HCT116 (cell line): ENCODE data around the gene NENF. TPM values are rescaled to one million over a fixed set of nuclear protein-coding genes. Genes with fewer than 3 reads are reported as not detected.

Experiments
- ATAC-seq: fragments of 200-7000 bp; cut with Tn5 transposase; 2 replicates; pipeline ENCODE4 v1.9.1; 2020; ENCODE audit warnings: mild to moderate bottlenecking, moderate library complexity
- BruUV-seq: library from RNA; stranded (reverse); fragments of 400-500 nt; replicated peaks from 2 replicates; lab custom pipeline; 2021; lab: Mats Ljungman, UMichigan
- CTCF ChIA-PET: fragments of 300-600 bp; sonication (Branson Sonifier 250); formaldehyde crosslinking; loops from one replicate; lab custom pipeline; 2021; ENCODE audit warnings: antibody characterized with exemption; lab: Charles Lee
- POLR2A ChIA-PET: fragments of 300-600, 350-600 bp; sonication (Branson Sonifier 250); formaldehyde crosslinking; loops from one replicate; lab custom pipeline; 2021; ENCODE audit warnings: antibody characterized with exemption; lab: Charles Lee
- RAD21 ChIA-PET, 2 experiments: fragments of 300-600 bp; sonication (Branson Sonifier 250); formaldehyde crosslinking; loops; one replicate each; lab custom pipeline; 2023; ENCODE audit warnings: low total read pairs in 2 of 2; ENCODE audit not compliant: uncharacterized antibody in 2 of 2, unreplicated experiment in 2 of 2, low non-redundant PET in 1 of 2; lab: Charles Lee
- DNase-seq: peaks from one replicate; pipeline ENCODE4 v3.0.0-alpha.2; 2010; ENCODE audit warnings: low read depth, low spot score
- H2AFZ ChIP-seq: fragments of 200-600 bp; shearing (Covaris generic), sonication (generic); 2 replicates; pipeline ENCODE4 v1.6.1; 2017; ENCODE audit warnings: low read depth, mixed run types, mixed read lengths, antibody characterized with exemption, low read length; ENCODE audit not compliant: poor library complexity, severe bottlenecking
- H3K27ac ChIP-seq: 2 replicates; pipeline ENCODE4 v1.5.1; 2012; ENCODE audit warnings: low read depth, low read length
- H3K27me3 ChIP-seq: fragments of 200-600 bp; sonication (generic); 2 replicates; pipeline ENCODE4 v1.6.1; 2016; ENCODE audit warnings: mixed run types, low read length, mixed read lengths; ENCODE audit not compliant: insufficient read depth
- H3K36me3 ChIP-seq, 2 experiments: fragments of 200-500 bp in 1 of 2; fragments of 200-600 bp in 1 of 2; sonication (Bioruptor generic) in 1 of 2; sonication (generic) in 1 of 2; 2 replicates each; pipeline versions ENCODE4 v1.5.1 to v1.6.1; 2014 to 2016; ENCODE audit warnings: low read length in 2 of 2, inconsistent platforms in 1 of 2, mixed read lengths in 1 of 2, mixed run types in 1 of 2; ENCODE audit not compliant: insufficient read depth in 2 of 2, control insufficient read depth in 1 of 2
- H3K4me1 ChIP-seq, 2 experiments: fragments of 200-600 bp in 1 of 2; sonication (generic) in 1 of 2; 2 replicates each; pipeline versions ENCODE4 v1.5.1 to v1.6.1; 2012 to 2017; ENCODE audit warnings: low read length in 2 of 2, inconsistent platforms in 1 of 2, mild to moderate bottlenecking in 1 of 2, mixed read lengths in 1 of 2, mixed run types in 1 of 2, moderate library complexity in 1 of 2; ENCODE audit not compliant: insufficient read depth in 2 of 2, control insufficient read depth in 1 of 2
- H3K4me2 ChIP-seq: fragments of 200-600 bp; sonication (generic); 2 replicates; pipeline ENCODE4 v1.6.1; 2017; ENCODE audit warnings: mixed run types, low read length, mixed read lengths
- H3K4me3 ChIP-seq, 2 experiments: fragments of 200-600 bp in 1 of 2; sonication (generic) in 1 of 2; replicated peaks in 1 of 2; 2 replicates each; pipeline ENCODE4 v1.5.1; 2011 to 2016; ENCODE audit warnings: low read length in 2 of 2, control low read depth in 1 of 2, low read depth in 1 of 2, mild to moderate bottlenecking in 1 of 2, mixed read lengths in 1 of 2, mixed run types in 1 of 2
- H3K79me2 ChIP-seq: fragments of 200-600 bp; sonication (generic); 2 replicates; pipeline ENCODE4 v1.6.1; 2017; ENCODE audit warnings: mild to moderate bottlenecking, mixed run types, low read length, moderate library complexity, mixed read lengths; ENCODE audit not compliant: insufficient read depth
- H3K9ac ChIP-seq: fragments of 200-600 bp; sonication (generic); 2 replicates; pipeline ENCODE4 v1.6.1; 2016; ENCODE audit warnings: low read length, mixed read lengths
- H3K9me2 ChIP-seq: fragments of 200-600 bp; sonication (generic), shearing (Covaris generic); 2 replicates; pipeline ENCODE4 v1.6.1; 2017; ENCODE audit warnings: mixed run types, mild to moderate bottlenecking, moderate library complexity; ENCODE audit not compliant: insufficient read depth
- H3K9me3 ChIP-seq, 2 experiments: fragments of 200-500 bp in 1 of 2; fragments of 200-600 bp in 1 of 2; sonication (Bioruptor generic) in 1 of 2; sonication (generic) in 1 of 2; 2 replicates each; pipeline ENCODE4 v1.6.1; 2014 to 2017; ENCODE audit warnings: low read length in 2 of 2, mixed read lengths in 2 of 2, inconsistent platforms in 1 of 2, low read depth in 1 of 2, mild to moderate bottlenecking in 1 of 2, mixed run types in 1 of 2, moderate library complexity in 1 of 2; ENCODE audit not compliant: control insufficient read depth in 1 of 2, insufficient read depth in 1 of 2
- H4K20me1 ChIP-seq: fragments of 200-600 bp; sonication (generic), shearing (Covaris generic); 2 replicates; pipeline ENCODE4 v1.6.1; 2017; ENCODE audit warnings: mixed run types, mild to moderate bottlenecking, moderate library complexity; ENCODE audit not compliant: insufficient read depth
- CTCF ChIP-seq, 3 experiments: fragments of 200-600 bp in 1 of 3; sonication (generic) in 1 of 3; IDR thresholded peaks in 2 of 3; conservative IDR thresholded peaks in 1 of 3; 2 replicates each; pipeline ENCODE4 v1.5.1; 2012 to 2017; ENCODE audit warnings: low read depth in 2 of 3, low read length in 2 of 3, antibody characterized with exemption in 1 of 3, borderline replicate concordance in 1 of 3, control low read depth in 1 of 3, mild to moderate bottlenecking in 1 of 3, mixed read lengths in 1 of 3, mixed run types in 1 of 3, moderate library complexity in 1 of 3; ENCODE audit not compliant: insufficient read depth in 1 of 3
- EGR1 ChIP-seq: IDR thresholded peaks from 2 replicates; pipeline ENCODE4 v1.6.1; 2012; ENCODE audit warnings: low read depth
- EZH2 ChIP-seq: fragments of 200-600 bp; sonication (generic); IDR thresholded peaks from 2 replicates; pipeline ENCODE4 v1.6.1; 2017; ENCODE audit warnings: antibody characterized with exemption, mixed run types
- EZH2phosphoT487 ChIP-seq: fragments of 200-600 bp; IDR thresholded peaks from 2 replicates; pipeline ENCODE4 v1.6.1; 2018; ENCODE audit warnings: antibody characterized with exemption, borderline replicate concordance
- FOSL1 ChIP-seq: IDR thresholded peaks from 2 replicates; pipeline ENCODE4 v1.6.1; 2012; ENCODE audit warnings: low read depth
- JUND ChIP-seq: IDR thresholded peaks from 2 replicates; pipeline ENCODE4 v1.6.1; 2012
- MAX ChIP-seq: IDR thresholded peaks from 2 replicates; pipeline ENCODE4 v1.6.1; 2012
- POLR2AphosphoS5 ChIP-seq: IDR thresholded peaks from 2 replicates; pipeline ENCODE4 v1.6.1; 2011; ENCODE audit warnings: mild to moderate bottlenecking, low read depth, low read length, moderate library complexity
- SP1 ChIP-seq: IDR thresholded peaks from 2 replicates; pipeline ENCODE4 v1.6.1; 2012; ENCODE audit warnings: low read depth
- SRF ChIP-seq: IDR thresholded peaks from 2 replicates; pipeline ENCODE4 v1.6.1; 2012; ENCODE audit warnings: low read depth
- TCF7L2 ChIP-seq: IDR thresholded peaks from 2 replicates; pipeline ENCODE4 v1.7.0; 2011; ENCODE audit warnings: borderline replicate concordance, inconsistent platforms; ENCODE audit not compliant: insufficient read depth, insufficient read length; ENCODE audit errors: extremely low read depth
- ZBTB33 ChIP-seq: IDR thresholded peaks from 2 replicates; pipeline ENCODE4 v1.6.1; 2011; ENCODE audit warnings: mild to moderate bottlenecking, low read length, moderate library complexity; ENCODE audit not compliant: insufficient replicate concordance; ENCODE audit errors: extremely low read depth
- ZFX ChIP-seq: fragments of 450-650 bp; IDR thresholded peaks from 2 replicates; pipeline ENCODE4 v1.6.1; 2017
- ZNF274 ChIP-seq: fragments of 200-500 bp; sonication (Bioruptor generic); IDR thresholded peaks from 2 replicates; pipeline ENCODE4 v1.6.1; 2014; ENCODE audit warnings: mild to moderate bottlenecking, low read depth, low read length, inconsistent platforms
- intact Hi-C: fragments of 100-400 bp; cut with micrococcal nuclease; formaldehyde crosslinking; loops from 2 replicates; pipeline ENCODE4 v1.10.0; 2022
- total RNA-seq: library from RNA; stranded (reverse); gene quantifications from one replicate; pipeline ENCODE4 v1.2.1, GENCODE V29; 2021; ENCODE audit not compliant: unreplicated experiment

Gene NENF
- total RNA-seq, 1 experiment from 2014 or later = 78.4 TPM

GRCh38 chr1:212484701-212485570, 52.2 kb downstream of the NENF start:
- ATAC-seq (peak; percentile 44), DNase-seq (no peak)
- H3K4me2 ChIP-seq = peak overlapping the region; percentile 52

GRCh38 chr1:212485571-212485912, 52.8 kb downstream of the NENF start:
- no peak overlapping the region for H3K27ac ChIP-seq
- H3K79me2 ChIP-seq = no peaks in the 10 kb centered on the region
- no peaks in the 10 kb centered on the region for H3K36me3 ChIP-seq
- no peaks in the 10 kb centered on the region for H3K27me3 ChIP-seq
- no peaks in the 10 kb centered on the region for H3K9me3 ChIP-seq
- peak overlapping the region; percentile 52 for H3K4me2 ChIP-seq
- H3K4me3 ChIP-seq = no peak overlapping the region
- H3K9me2 ChIP-seq = no peaks in the 10 kb centered on the region
- H3K9ac ChIP-seq = no peak overlapping the region
- POLR2A ChIA-PET = interaction anchor here (1.0 kb wide), 1 partner anchor 9 kb away, joined by 4 read pairs; no protein-coding TSS in a partner anchor
- no peak for DNase-seq
- CTCF ChIA-PET = interaction anchor here (1.7 kb wide), 1 partner anchor 9 kb away, joined by 7 read pairs; no protein-coding TSS in a partner anchor
- RAD21 ChIA-PET = no interaction called here
- ATAC-seq = peak; percentile 6
- peak overlapping the region; percentile 33 for H2AFZ ChIP-seq
- H3K4me1 ChIP-seq = peaks cover 5 to 43% of the 10 kb centered on the region in 2 experiments; a peak in 3 of 4 replicates
- no TSS peak for BruUV-seq
- no peaks in the 10 kb centered on the region for H4K20me1 ChIP-seq
- intact Hi-C loops = no loop called here
- TF ChIP-seq JUND = no peak
- TF ChIP-seq EZH2 = no peak
- TF ChIP-seq SRF = no peak
- TF ChIP-seq EGR1 = no peak
- no peak for TF ChIP-seq POLR2AphosphoS5
- TF ChIP-seq FOSL1 = no peak
- no peak for TF ChIP-seq ZBTB33
- TF ChIP-seq CTCF (IDR thresholded peaks at IDR 0.05 in 2 of 3, conservative IDR thresholded peaks at IDR 0.05 in 1 of 3; ENCODE audit: borderline replicate concordance in 1 of 3, insufficient read depth in 1 of 3, low read depth in 2 of 3, low read length in 2 of 3) = no peak
- TF ChIP-seq TCF7L2 = no peak
- TF ChIP-seq EZH2phosphoT487 = no peak
- no peak for TF ChIP-seq ZNF274

More at GRCh38 chr1:212484701-212485570, 52.2 kb downstream of the NENF start:
- CTCF ChIA-PET = interaction anchor here (0.6 to 1.7 kb wide), 2 partner anchors 8 to 345 kb away, joined by 4 to 7 read pairs; no protein-coding TSS in a partner anchor
- Histone ChIP-seq H4K20me1 (no peaks in the 10 kb centered on the region), H3K79me2 (no peaks in the 10 kb centered on the region), H3K9me2 (no peaks in the 10 kb centered on the region), H3K27me3 (no peaks in the 10 kb centered on the region), H3K4me3 (no peak overlapping the region), H3K9me3 (no peaks in the 10 kb centered on the region), H3K4me1 (peaks cover 5 to 43% of the 10 kb centered on the region in 2 experiments; a peak in 3 of 4 replicates), H3K9ac (no peak overlapping the region), H3K27ac (0 out of 2 replicates have a peak overlapping the region, but pooled peaks have one; percentile 8), H3K36me3 (no peaks in the 10 kb centered on the region), H2AFZ (no peak overlapping the region)
- POLR2A ChIA-PET = interaction anchor here (0.8 to 1.0 kb wide), 2 partner anchors 8 to 123 kb away, joined by 4 read pairs; partner anchors contain the start of gene ATF3
- intact Hi-C loops = no loop called here
- TF ChIP-seq MAX (0 out of 2 replicates have a peak, but pooled peaks have one; percentile 10), SP1 (peak; percentile 40; the same call in 1 of the 2 replicates), ZFX (no peak), FOSL1 (no peak; the same call in 1 of the 2 replicates), JUND (peak; percentile 59)
- no TSS peak for BruUV-seq
- RAD21 ChIA-PET = no interaction called here
